SK-N-SH treated with all-trans-retinoic acid at 6 μM for 48 hours (cell line): ENCODE measurements around the gene SORL1.

Experiments used
- ATAC-seq: fragments of 200-7000 bp; cut with Tn5 transposase; 3 replicates; pipeline ENCODE4 v1.9.1; 2020; ENCODE audit warnings: mild to moderate bottlenecking, moderate library complexity
- ARNTL ChIP-seq: fragments of 450-650 bp; formaldehyde crosslinking; IDR thresholded peaks from 2 replicates; pipeline ENCODE4 v1.5.0; 2020; ENCODE audit warnings: low read depth, mild to moderate bottlenecking, moderate library complexity, borderline replicate concordance
- CREB5 ChIP-seq: fragments of 250-450 bp; sonication (Bioruptor Pico); IDR thresholded peaks from 2 replicates; pipeline ENCODE4 v1.5.1; 2020; ENCODE audit warnings: low read depth, mild to moderate bottlenecking, moderate library complexity
- CSDC2 ChIP-seq: fragments of 250-450 bp; sonication (Bioruptor Pico); IDR thresholded peaks from 2 replicates; pipeline ENCODE4 v1.5.0; 2020; ENCODE audit warnings: mild to moderate bottlenecking, moderate library complexity
- ESRRG ChIP-seq: fragments of 250-450 bp; sonication (Bioruptor Pico); IDR thresholded peaks from 2 replicates; pipeline ENCODE4 v1.6.1; 2021; ENCODE audit warnings: mild to moderate bottlenecking
- GLIS3 ChIP-seq: fragments of 250-450 bp; sonication (Bioruptor Pico); IDR thresholded peaks from 2 replicates; pipeline ENCODE4 v1.5.0; 2020; ENCODE audit warnings: mild to moderate bottlenecking, moderate library complexity
- OSR1 ChIP-seq: fragments of 250-450 bp; sonication (Bioruptor Pico); IDR thresholded peaks from 2 replicates; pipeline ENCODE4 v1.8.0; 2022; ENCODE audit warnings: moderate library complexity, mild to moderate bottlenecking, inconsistent platforms
- PATZ1 ChIP-seq: fragments of 250-450 bp; sonication (Bioruptor Pico); IDR thresholded peaks from 2 replicates; pipeline ENCODE4 v1.8.0; 2020; ENCODE audit warnings: mild to moderate bottlenecking, moderate library complexity, borderline replicate concordance
- PPARA ChIP-seq: fragments of 250-450 bp; sonication (Bioruptor Pico); IDR thresholded peaks from 2 replicates; pipeline ENCODE4 v1.5.0; 2020; ENCODE audit warnings: mild to moderate bottlenecking, borderline replicate concordance
- RARB ChIP-seq: fragments of 250-450 bp; sonication (Bioruptor Pico); IDR thresholded peaks from 2 replicates; pipeline ENCODE4 v1.8.0; 2021; ENCODE audit warnings: mild to moderate bottlenecking, moderate library complexity
- TCF4 ChIP-seq: fragments of 250-450 bp; sonication (Bioruptor Pico); IDR thresholded peaks from 2 replicates; pipeline ENCODE4 v1.8.0; 2021; ENCODE audit warnings: mild to moderate bottlenecking, moderate library complexity, borderline replicate concordance
- TOX ChIP-seq: fragments of 250-450 bp; sonication (Bioruptor Pico); IDR thresholded peaks from 2 replicates; pipeline ENCODE4 v1.8.0; 2021; ENCODE audit warnings: mild to moderate bottlenecking, moderate library complexity, borderline replicate concordance
- ZC3H10 ChIP-seq: fragments of 250-450 bp; sonication (Bioruptor Pico); IDR thresholded peaks from 2 replicates; pipeline ENCODE4 v1.5.1; 2021; ENCODE audit warnings: mild to moderate bottlenecking, moderate library complexity
- ZFP3 ChIP-seq: fragments of 250-450 bp; sonication (Bioruptor Pico); IDR thresholded peaks from 2 replicates; pipeline ENCODE4 v1.5.0; 2020; ENCODE audit warnings: mild to moderate bottlenecking, moderate library complexity
- ZNF565 ChIP-seq: fragments of 450-650 bp; formaldehyde crosslinking; conservative IDR thresholded peaks from 2 replicates; pipeline ENCODE4 v1.5.0; 2020; ENCODE audit warnings: low read depth, mild to moderate bottlenecking, moderate library complexity
- TF ChIP-seq, protein P1 (sequence below): fragments of 250-450 bp; sonication (Bioruptor Pico); IDR thresholded peaks from 2 replicates; pipeline ENCODE4 v1.8.0; 2021; ENCODE audit warnings: low read depth, mild to moderate bottlenecking, moderate library complexity, borderline replicate concordance
- TF ChIP-seq, protein P2 (sequence below): fragments of 250-450 bp; sonication (Bioruptor Pico); IDR thresholded peaks from 2 replicates; pipeline ENCODE4 v1.5.0; 2020; ENCODE audit warnings: mild to moderate bottlenecking, moderate library complexity

The SORL1 gene

DNA sequence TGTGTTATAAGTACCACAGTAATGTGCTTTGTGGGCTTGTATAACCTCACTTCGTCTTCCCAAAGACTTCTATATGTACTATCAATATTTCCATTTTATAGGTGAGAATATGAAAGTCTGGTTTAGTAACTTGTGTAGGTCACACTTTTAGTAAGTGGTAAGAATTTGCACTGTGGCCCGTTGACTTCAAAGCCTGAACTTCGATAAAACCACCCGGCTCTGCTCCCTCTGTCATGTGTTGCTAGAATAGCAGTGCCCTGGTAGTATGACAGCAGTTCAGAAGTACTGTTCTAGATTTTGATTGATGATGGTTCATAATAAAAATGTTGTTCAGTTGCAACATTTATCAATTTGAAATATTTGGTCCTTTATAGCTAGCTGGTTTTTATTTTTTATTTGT is 110.9 kb downstream of the SORL1 start (continued):
- TF ChIP-seq ZC3H10 (CRISPR knock-in tag) (no peak), CSDC2 (no peak), ARNTL (CRISPR knock-in tag) (no peak), OSR1 (CRISPR knock-in tag) (no peak), TCF4 (CRISPR knock-in tag) (no peak)

GRCh38 chr11:121563900-121564822 is 112.0 kb downstream of the SORL1 start:
- ATAC-seq, result peak; percentile 82

DNA sequence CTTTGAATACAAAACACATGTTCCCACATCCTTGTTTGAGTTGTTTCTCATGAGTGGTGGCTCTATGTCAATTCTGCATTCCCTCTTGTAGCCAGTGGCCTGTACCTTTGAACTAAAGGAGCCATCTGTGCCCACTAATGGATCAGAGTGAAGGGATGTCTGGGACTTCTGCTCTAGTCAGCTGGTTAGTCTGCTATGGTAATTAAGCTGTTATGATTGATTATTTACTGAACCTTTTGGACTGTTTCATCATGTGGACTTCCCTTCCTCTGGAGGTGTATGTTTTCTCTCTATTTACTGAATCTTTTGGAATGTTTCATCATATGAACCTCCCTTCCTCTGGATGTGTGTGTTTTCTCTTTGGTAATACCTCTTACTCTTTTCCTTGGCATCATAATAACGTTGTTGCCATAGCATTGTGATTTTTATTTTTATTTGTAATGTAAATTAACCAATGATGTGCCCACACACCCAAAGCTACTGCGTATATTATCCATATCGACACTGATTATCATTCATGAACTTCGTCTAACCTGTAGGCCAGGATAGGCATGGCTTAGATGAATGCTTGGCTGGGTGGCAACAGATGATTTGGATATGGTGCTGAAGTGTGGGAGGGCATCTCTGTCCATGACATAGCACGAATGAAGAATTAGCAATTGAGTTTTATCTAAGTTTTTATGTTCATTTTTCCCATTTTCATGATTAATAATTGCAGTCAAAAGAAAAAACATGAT is 113.0 kb downstream of the SORL1 start:
- no peak for ATAC-seq
- no peak for TF ChIP-seq PPARA (CRISPR knock-in tag)
- no peak for TF ChIP-seq CSDC2
- TF ChIP-seq ZFP3 (CRISPR knock-in tag), result no peak
- TF ChIP-seq CREB5 (CRISPR knock-in tag), result no peak
- no peak for TF ChIP-seq ARNTL (CRISPR knock-in tag)
- TF ChIP-seq TCF4 (CRISPR knock-in tag), result no peak

More at GRCh38 chr11:121563900-121564822, 112.0 kb downstream of the SORL1 start:
- TF ChIP-seq OSR1 (CRISPR knock-in tag) (no peak), ESRRG (CRISPR knock-in tag) (no peak), TOX (CRISPR knock-in tag) (no peak), ARNTL (CRISPR knock-in tag) (no peak), RARB (CRISPR knock-in tag) (no peak)
- TF ChIP-seq, protein P1, sequence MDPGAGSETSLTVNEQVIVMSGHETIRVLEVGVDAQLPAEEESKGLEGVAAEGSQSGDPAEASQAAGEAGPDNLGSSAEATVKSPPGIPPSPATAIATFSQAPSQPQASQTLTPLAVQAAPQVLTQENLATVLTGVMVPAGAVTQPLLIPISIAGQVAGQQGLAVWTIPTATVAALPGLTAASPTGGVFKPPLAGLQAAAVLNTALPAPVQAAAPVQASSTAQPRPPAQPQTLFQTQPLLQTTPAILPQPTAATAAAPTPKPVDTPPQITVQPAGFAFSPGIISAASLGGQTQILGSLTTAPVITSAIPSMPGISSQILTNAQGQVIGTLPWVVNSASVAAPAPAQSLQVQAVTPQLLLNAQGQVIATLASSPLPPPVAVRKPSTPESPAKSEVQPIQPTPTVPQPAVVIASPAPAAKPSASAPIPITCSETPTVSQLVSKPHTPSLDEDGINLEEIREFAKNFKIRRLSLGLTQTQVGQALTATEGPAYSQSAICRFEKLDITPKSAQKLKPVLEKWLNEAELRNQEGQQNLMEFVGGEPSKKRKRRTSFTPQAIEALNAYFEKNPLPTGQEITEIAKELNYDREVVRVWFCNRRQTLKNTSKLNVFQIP (CRISPR knock-in tag), result no peak

GRCh38 chr11:121566279-121567168 is 114.4 kb downstream of the SORL1 start:
- ATAC-seq, result no peak
- TF ChIP-seq ZNF565 (CRISPR knock-in tag) (no peak), PATZ1 (CRISPR knock-in tag) (no peak), CSDC2 (no peak), ESRRG (CRISPR knock-in tag) (no peak), TCF4 (CRISPR knock-in tag) (no peak), PPARA (CRISPR knock-in tag) (no peak), GLIS3 (CRISPR knock-in tag) (no peak)
- TF ChIP-seq, protein P2, sequence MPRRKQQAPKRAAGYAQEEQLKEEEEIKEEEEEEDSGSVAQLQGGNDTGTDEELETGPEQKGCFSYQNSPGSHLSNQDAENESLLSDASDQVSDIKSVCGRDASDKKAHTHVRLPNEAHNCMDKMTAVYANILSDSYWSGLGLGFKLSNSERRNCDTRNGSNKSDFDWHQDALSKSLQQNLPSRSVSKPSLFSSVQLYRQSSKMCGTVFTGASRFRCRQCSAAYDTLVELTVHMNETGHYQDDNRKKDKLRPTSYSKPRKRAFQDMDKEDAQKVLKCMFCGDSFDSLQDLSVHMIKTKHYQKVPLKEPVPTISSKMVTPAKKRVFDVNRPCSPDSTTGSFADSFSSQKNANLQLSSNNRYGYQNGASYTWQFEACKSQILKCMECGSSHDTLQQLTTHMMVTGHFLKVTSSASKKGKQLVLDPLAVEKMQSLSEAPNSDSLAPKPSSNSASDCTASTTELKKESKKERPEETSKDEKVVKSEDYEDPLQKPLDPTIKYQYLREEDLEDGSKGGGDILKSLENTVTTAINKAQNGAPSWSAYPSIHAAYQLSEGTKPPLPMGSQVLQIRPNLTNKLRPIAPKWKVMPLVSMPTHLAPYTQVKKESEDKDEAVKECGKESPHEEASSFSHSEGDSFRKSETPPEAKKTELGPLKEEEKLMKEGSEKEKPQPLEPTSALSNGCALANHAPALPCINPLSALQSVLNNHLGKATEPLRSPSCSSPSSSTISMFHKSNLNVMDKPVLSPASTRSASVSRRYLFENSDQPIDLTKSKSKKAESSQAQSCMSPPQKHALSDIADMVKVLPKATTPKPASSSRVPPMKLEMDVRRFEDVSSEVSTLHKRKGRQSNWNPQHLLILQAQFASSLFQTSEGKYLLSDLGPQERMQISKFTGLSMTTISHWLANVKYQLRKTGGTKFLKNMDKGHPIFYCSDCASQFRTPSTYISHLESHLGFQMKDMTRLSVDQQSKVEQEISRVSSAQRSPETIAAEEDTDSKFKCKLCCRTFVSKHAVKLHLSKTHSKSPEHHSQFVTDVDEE (CRISPR knock-in tag), result no peak
